Stimulated activated CD8-positive, alpha-beta memory T cell treated with anti-CD3 and anti-CD28 coated beads, Interleukin-4, amount 100 ng/mL, for 4 hours (primary cell): Measurements from ENCODE around the gene TNXB.
"Not testable (repeated sequence)": the region's sequence is repeated elsewhere in the genome, so short reads cannot be mapped to it uniquely, and the experiment has no call there.

Experiments used
- DNase-seq, 2 donors: peaks; one replicate each; pipeline ENCODE4 v3.0.0-alpha.2; 2020; ENCODE audit warnings: low read depth in 2 of 2, low spot score in 1 of 2

TNXB gene

GRCh38 chr6:32109114-32109764, at the start of gene TNXB:
TNXB (minus strand) TSS chr6:32109338; CDS start chr6:32098198, 11,140 bp downstream.
- no peak for DNase-seq

GRCh38 chr6:32158052-32158451, 48.9 kb upstream of the TNXB start:
- no peak for DNase-seq

GRCh38 chr6:32156891-32157290, 47.8 kb upstream of the TNXB start:
- no peak for DNase-seq

- peak in 1 of 2 donors; percentile 19 for DNase-seq
Observed at GRCh38 chr6:32154514-32155161, 45.5 kb upstream of the TNXB start.

GRCh38 chr6:32153564-32154513, 44.7 kb upstream of the TNXB start, which contains the start of gene PPT2:
PPT2 (plus strand) TSS chr6:32154141; CDS start chr6:32154595, 454 bp downstream.
- peak in 1 of 2 donors; percentile 58 for DNase-seq

GRCh38 chr6:32152769-32153563, 43.8 kb upstream of the TNXB start:
- no peak for DNase-seq

GRCh38 chr6:32151863-32152768, 43.0 kb upstream of the TNXB start, which contains the start of gene PRRT1:
PRRT1 (minus strand) TSS chr6:32151939; CDS start chr6:32151827, 112 bp downstream.
- DNase-seq, result no peak

- DNase-seq, result no peak
Observed at GRCh38 chr6:32151181-32151862, 42.2 kb upstream of the TNXB start.

- no peak for DNase-seq
Observed at GRCh38 chr6:32149932-32150870, 41.1 kb upstream of the TNXB start.

GRCh38 chr6:32149092-32149755, 40.1 kb upstream of the TNXB start:
- no peak for DNase-seq

- DNase-seq, result peak; percentile 25 to 30
Observed at GRCh38 chr6:32148289-32149091, 39.4 kb upstream of the TNXB start.

GRCh38 chr6:32147401-32148132, 38.4 kb upstream of the TNXB start:
- DNase-seq, result no peak

GRCh38 chr6:32146687-32147086, 37.5 kb upstream of the TNXB start:
- DNase-seq, result no peak

GRCh38 chr6:32146287-32146686, 37.1 kb upstream of the TNXB start:
- no peak for DNase-seq

GRCh38 chr6:32144238-32144637, 35.1 kb upstream of the TNXB start:
- DNase-seq, result not testable (repeated sequence)
